HuH-7 (cell line): Measurements from ENCODE around the gene UNC13C.
"Not testable (repeated sequence)": the region's sequence is repeated elsewhere in the genome, so short reads cannot be mapped to it uniquely, and the experiment has no call there.

Experiments used
- DNase-seq: peaks from one replicate; pipeline ENCODE4 v3.0.0; 2011; ENCODE audit warnings: low spot score

UNC13C gene

GRCh38 chr15:54305138-54305537, 326.9 kb downstream of the UNC13C start:
- DNase-seq, result no peak

- DNase-seq, result no peak
These were observed 329.1 kb downstream of the UNC13C start for GRCh38 chr15:54307252-54307902.

- DNase-seq, result no peak
These were observed 329.7 kb downstream of the UNC13C start for GRCh38 chr15:54307926-54308325.

DNA sequence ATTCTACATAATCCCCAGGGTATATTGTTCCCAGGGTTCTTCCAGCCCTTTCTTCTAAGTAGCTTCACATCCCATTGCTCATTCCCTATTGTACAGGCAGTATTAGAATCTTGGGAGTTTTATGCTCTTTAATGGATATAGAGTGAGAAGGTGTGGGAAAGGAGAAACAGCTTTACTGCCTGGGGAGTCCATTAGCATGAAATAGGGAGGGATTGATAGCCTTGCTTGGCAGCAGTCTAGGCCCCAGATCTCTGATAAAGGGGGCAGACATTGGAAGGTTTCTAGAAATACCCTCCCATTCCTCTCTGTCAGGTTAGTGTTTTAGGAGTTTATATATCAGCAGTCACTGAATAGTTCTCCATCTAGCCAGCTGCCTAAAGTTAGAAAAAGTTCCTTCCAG, 334.3 kb downstream of the UNC13C start:
- DNase-seq, result no peak

GRCh38 chr15:54321426-54321825, 343.2 kb downstream of the UNC13C start:
- no peak for DNase-seq

- no peak for DNase-seq
These were observed 344.1 kb downstream of the UNC13C start for GRCh38 chr15:54322341-54322740.

GRCh38 chr15:54345301-54345700, 367.1 kb downstream of the UNC13C start:
- DNase-seq, result no peak

GRCh38 chr15:54345827-54346226, 367.6 kb downstream of the UNC13C start:
- DNase-seq, result no peak

- DNase-seq, result no peak
These were observed 369.0 kb downstream of the UNC13C start for GRCh38 chr15:54347082-54347827.

DNA sequence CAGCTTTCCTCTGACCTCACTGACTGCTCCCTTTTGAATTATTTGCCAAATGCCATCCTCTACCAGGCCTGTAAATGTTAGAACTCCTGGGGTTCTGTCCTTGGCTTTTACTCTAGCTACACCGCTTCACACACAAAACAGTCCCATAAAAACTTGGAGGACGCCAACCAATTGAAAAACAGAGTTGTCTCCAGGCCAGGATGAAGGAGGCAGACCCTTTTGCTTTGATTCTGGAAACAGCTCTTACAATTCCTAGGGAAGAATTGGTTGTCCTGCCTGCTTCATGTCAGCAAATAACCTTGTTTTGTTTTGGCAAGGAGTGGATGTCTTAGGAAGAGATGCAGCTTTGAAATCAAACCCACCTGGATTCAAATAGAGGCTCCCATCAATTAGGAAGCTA, 375.5 kb downstream of the UNC13C start:
- DNase-seq, result no peak

DNA sequence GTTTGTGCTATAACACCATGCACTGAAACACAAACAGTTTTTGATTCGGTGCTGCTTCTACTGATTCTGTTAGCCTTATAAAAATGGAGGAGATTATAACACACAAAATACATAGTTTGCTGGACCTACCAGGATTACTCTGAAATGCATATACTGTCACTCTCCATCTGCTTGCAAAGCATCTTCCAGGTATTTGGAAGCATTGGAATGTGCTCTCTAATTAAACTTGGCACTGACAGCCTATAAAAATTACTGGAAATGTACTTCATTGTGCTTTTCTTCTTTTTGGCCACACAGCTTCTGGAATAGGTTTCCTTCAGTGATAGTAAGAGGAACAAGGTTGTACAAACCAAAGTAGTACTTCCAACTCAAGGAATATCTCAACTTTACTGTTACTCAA, 376.1 kb downstream of the UNC13C start:
- DNase-seq, result no peak

- no peak for DNase-seq
These were observed 386.7 kb downstream of the UNC13C start for GRCh38 chr15:54364961-54365360.

GRCh38 chr15:54373332-54373731, 395.1 kb downstream of the UNC13C start:
- DNase-seq, result no peak

GRCh38 chr15:54374184-54374952, 396.1 kb downstream of the UNC13C start:
- no peak for DNase-seq

- DNase-seq, result no peak
These were observed 409.6 kb downstream of the UNC13C start for GRCh38 chr15:54387799-54388198.

DNA sequence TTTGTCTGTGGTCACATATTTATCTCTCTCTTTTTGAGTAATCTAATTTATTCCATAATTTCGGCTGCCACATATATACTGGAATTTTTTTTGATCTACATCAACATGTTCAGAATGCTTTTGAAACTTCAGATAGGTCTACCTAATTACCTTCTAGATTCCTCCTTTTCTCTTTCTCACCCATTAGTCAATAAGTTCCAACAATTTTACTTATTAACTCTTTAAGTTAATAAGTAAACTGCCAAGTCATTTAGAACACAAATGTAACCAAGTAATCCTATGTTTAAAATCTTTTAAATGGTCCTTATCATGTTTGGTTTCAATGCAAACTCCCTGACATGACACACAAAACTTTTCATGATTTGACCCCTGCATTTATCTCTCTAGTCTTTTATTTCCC, 410.5 kb downstream of the UNC13C start:
- no peak for DNase-seq

DNA sequence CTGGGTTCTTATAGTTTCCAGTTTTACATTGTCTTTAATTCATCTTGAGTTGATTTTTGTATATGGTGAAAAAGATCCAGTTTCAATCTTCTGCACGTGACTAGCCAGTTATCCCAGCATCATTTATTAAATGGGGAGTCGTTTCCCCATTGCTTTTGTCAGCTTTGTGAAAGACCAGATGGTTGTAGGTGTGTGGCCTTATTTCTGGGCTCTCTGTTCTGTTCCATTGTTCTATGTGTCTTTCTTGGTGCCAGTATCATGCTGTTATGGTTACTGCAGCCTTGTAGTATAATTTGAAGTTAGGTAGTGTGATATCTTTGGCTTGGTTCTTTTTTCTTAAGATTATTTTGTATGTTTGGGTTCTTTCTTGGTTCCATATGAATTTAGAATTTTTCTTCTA, 432.2 kb downstream of the UNC13C start:
- no peak for DNase-seq

- DNase-seq, result no peak
These were observed 445.9 kb downstream of the UNC13C start for GRCh38 chr15:54424171-54424570.

GRCh38 chr15:54428596-54428995, 450.4 kb downstream of the UNC13C start:
- DNase-seq, result peak; percentile 11

DNA sequence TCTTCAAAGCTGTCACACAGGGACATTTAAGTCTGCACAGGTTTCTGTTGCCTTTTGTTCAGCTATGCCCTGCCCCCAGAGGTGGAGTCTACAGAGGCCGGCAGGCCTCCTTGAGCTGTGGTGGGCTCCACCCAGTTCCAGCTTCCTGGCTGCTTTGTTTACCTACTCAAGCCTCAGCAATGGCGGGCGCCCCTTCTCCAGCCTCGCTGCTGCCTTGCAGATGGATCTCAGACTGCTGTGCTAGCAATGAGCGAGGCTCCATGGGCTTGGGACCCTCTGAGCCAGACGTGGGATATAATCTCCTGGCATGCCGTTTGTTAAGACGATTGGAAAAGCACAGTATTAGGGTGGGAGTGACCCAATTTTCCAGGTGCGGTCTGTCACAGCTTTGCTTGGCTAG, 472.0 kb downstream of the UNC13C start:
- not testable (repeated sequence) for DNase-seq

DNA sequence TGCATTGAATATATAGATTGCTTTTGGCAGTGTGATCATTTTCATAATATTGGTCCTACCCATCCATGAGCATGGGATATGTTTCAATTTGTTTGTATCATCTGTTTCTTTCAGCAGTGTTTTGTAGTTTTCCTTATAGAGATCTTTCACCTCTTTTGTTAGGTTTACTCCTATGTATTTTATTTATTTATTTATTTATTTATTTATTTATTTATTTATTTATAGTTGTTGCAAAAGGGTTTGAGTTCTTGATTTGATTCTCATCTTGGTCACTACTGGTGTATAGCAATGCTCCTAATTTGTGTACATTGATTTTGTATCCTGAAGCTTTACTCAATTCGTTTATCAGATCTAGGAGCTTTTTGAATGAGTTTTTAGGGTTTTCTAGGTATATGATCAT, 478.2 kb downstream of the UNC13C start:
- no peak for DNase-seq

DNA sequence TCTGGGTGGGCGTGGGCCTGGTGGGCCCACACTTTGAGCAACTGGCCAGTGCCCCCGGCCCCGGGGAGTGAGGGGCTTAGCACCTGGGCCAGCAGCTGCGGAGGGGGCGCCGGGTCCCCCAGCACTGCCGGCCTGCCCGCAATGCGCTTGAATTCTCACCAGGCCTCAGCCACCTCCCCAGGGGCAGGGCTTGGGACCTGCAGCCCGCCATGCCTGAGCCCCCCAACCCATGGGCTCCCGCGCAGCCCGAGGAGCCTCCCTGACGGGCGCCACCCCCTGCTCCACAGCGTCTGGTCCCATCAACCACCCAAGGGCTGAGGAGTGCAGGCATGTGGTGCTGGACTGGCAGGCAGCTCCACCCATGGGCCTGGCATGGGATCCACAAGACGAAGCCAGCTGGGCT, 484.3 kb downstream of the UNC13C start:
- DNase-seq, result no peak

- peak; percentile 10 for DNase-seq
These were observed 503.6 kb downstream of the UNC13C start for GRCh38 chr15:54481819-54482218.
